GM23338 (cell line): ENCODE measurements around the gene XXYLT1.

Experiments
- CTCF ChIP-seq, 2 experiments: fragments of 200-600 bp in 1 of 2; sonication (generic) in 1 of 2; conservative IDR thresholded peaks; 2 replicates each; pipeline versions ENCODE4 v1.5.1 to v1.6.1; 2016 to 2017; ENCODE audit warnings: antibody characterized with exemption in 2 of 2, low read depth in 2 of 2, mild to moderate bottlenecking in 2 of 2, moderate library complexity in 1 of 2
- EZH2phosphoT487 ChIP-seq: fragments of 200-600 bp; sonication (generic); IDR thresholded peaks from one replicate; pipeline ENCODE4 v1.8.1; 2018; ENCODE audit warnings: antibody characterized with exemption; ENCODE audit not compliant: unreplicated experiment
- POLR2AphosphoS5 ChIP-seq: IDR thresholded peaks from 2 replicates; pipeline ENCODE4 v1.6.1; 2016; ENCODE audit warnings: antibody characterized with exemption, low read depth

GRCh38 chr3:195120267-195120601 is 150.7 kb downstream of the XXYLT1 start:
- no peak for TF ChIP-seq EZH2phosphoT487
- TF ChIP-seq CTCF (conservative IDR thresholded peaks at IDR 0.05; ENCODE audit: low read depth in 2 of 2), result no peak
- no peak for TF ChIP-seq POLR2AphosphoS5
